SK-N-SH treated with all-trans-retinoic acid at 6 μM for 48 hours (cell line): ENCODE results near the gene APOL2.

Experiments
- CSRNP3 ChIP-seq: fragments of 250-450 bp; sonication (Bioruptor Pico); IDR thresholded peaks from 2 replicates; pipeline ENCODE4 v1.5.1; 2021; ENCODE audit warnings: mild to moderate bottlenecking, moderate library complexity
- ESRRG ChIP-seq: fragments of 250-450 bp; sonication (Bioruptor Pico); IDR thresholded peaks from 2 replicates; pipeline ENCODE4 v1.6.1; 2021; ENCODE audit warnings: mild to moderate bottlenecking
- ISL1 ChIP-seq: fragments of 250-450 bp; sonication (Bioruptor Pico); IDR thresholded peaks from 2 replicates; pipeline ENCODE4 v2.1.2; 2022; ENCODE audit warnings: mild to moderate bottlenecking, moderate library complexity
- PATZ1 ChIP-seq: fragments of 250-450 bp; sonication (Bioruptor Pico); IDR thresholded peaks from 2 replicates; pipeline ENCODE4 v1.8.0; 2020; ENCODE audit warnings: mild to moderate bottlenecking, moderate library complexity, borderline replicate concordance
- PPARA ChIP-seq: fragments of 250-450 bp; sonication (Bioruptor Pico); IDR thresholded peaks from 2 replicates; pipeline ENCODE4 v1.5.0; 2020; ENCODE audit warnings: mild to moderate bottlenecking, borderline replicate concordance
- SNAI2 ChIP-seq: fragments of 250-450 bp; sonication (Bioruptor Pico); IDR thresholded peaks from 2 replicates; pipeline ENCODE4 v1.5.0; 2020; ENCODE audit warnings: mild to moderate bottlenecking, moderate library complexity
- TCF4 ChIP-seq: fragments of 250-450 bp; sonication (Bioruptor Pico); IDR thresholded peaks from 2 replicates; pipeline ENCODE4 v1.8.0; 2021; ENCODE audit warnings: mild to moderate bottlenecking, moderate library complexity, borderline replicate concordance
- ZFP3 ChIP-seq: fragments of 250-450 bp; sonication (Bioruptor Pico); IDR thresholded peaks from 2 replicates; pipeline ENCODE4 v1.5.0; 2020; ENCODE audit warnings: mild to moderate bottlenecking, moderate library complexity

GRCh38 chr22:36239401-36240171, at the start of gene APOL2:
- no peak for TF ChIP-seq CSRNP3 (CRISPR knock-in tag)
- TF ChIP-seq ISL1 (CRISPR knock-in tag): no peak
- TF ChIP-seq ZFP3 (CRISPR knock-in tag): no peak
- TF ChIP-seq ESRRG (CRISPR knock-in tag): no peak
- TF ChIP-seq PPARA (CRISPR knock-in tag): no peak
- no peak for TF ChIP-seq SNAI2 (CRISPR knock-in tag)
- no peak; the same call in 1 of the 2 replicates for TF ChIP-seq TCF4
- no peak for TF ChIP-seq PATZ1 (CRISPR knock-in tag)
